ENCODE results near the gene NFATC1.

The NFATC1 gene

GRCh38 chr18:79427368-79428225 lies 31.9 kb downstream of the NFATC1 start:
- Histone ChIP-seq H3K4me3 (ENCODE audit: low read depth, low read length) (no peak overlapping the region), H3K27ac (no peak overlapping the region), H2AFZ (no peak overlapping the region), H3K9ac (no peak overlapping the region), H3K4me2 (ENCODE audit: low read length) (no peak overlapping the region), H3K27me3 (ENCODE audit: control insufficient read depth, insufficient read depth, low read length) (no peaks in the 10 kb centered on the region), H3K4me1 (no peaks in the 10 kb centered on the region), H3K36me3 (ENCODE audit: control insufficient read depth, insufficient read depth, low read length) (no peaks in the 10 kb centered on the region), H3K79me2 (no peaks in the 10 kb centered on the region), H3K9me3 (ENCODE audit: control insufficient read depth, low read length) (no peaks in the 10 kb centered on the region)
- TF ChIP-seq, protein P1, sequence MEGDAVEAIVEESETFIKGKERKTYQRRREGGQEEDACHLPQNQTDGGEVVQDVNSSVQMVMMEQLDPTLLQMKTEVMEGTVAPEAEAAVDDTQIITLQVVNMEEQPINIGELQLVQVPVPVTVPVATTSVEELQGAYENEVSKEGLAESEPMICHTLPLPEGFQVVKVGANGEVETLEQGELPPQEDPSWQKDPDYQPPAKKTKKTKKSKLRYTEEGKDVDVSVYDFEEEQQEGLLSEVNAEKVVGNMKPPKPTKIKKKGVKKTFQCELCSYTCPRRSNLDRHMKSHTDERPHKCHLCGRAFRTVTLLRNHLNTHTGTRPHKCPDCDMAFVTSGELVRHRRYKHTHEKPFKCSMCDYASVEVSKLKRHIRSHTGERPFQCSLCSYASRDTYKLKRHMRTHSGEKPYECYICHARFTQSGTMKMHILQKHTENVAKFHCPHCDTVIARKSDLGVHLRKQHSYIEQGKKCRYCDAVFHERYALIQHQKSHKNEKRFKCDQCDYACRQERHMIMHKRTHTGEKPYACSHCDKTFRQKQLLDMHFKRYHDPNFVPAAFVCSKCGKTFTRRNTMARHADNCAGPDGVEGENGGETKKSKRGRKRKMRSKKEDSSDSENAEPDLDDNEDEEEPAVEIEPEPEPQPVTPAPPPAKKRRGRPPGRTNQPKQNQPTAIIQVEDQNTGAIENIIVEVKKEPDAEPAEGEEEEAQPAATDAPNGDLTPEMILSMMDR (IDR thresholded peaks at IDR 0.05), result no peak

GRCh38 chr18:79428287-79428686 lies 32.6 kb downstream of the NFATC1 start:
- Histone ChIP-seq H2AFZ (no peak overlapping the region), H3K27me3 (ENCODE audit: control insufficient read depth, insufficient read depth, low read length) (no peaks in the 10 kb centered on the region), H3K4me3 (ENCODE audit: low read depth, low read length) (no peak overlapping the region), H3K36me3 (ENCODE audit: control insufficient read depth, insufficient read depth, low read length) (no peaks in the 10 kb centered on the region), H3K79me2 (no peaks in the 10 kb centered on the region), H3K4me2 (ENCODE audit: low read length) (no peak overlapping the region), H3K9me3 (ENCODE audit: control insufficient read depth, low read length) (no peaks in the 10 kb centered on the region), H3K4me1 (no peaks in the 10 kb centered on the region), H3K27ac (no peak overlapping the region), H3K9ac (no peak overlapping the region)
- TF ChIP-seq, protein P1 (IDR thresholded peaks at IDR 0.05), result no peak

DNA sequence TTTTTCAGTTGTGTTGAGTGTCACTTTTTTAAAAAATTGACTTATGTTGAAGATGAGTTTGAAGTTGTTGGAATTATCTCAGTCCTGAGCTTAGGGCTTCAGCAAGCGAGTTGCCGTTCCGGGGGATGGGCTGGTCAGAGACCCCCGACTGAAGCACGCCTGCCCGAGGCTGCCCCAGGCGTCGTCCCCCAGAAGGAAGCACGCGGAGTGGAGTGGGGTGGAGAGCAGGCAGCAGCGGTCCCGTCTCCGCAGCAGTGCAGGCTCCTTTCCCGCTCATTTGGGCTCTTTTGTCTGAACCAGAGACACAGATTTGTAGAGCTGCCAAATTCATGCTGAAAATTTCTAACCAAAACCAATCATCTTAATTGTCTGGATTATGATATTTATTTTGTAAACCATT lies 33.7 kb downstream of the NFATC1 start:
- no peaks in the 10 kb centered on the region for H3K27me3 ChIP-seq (ENCODE audit: control insufficient read depth, insufficient read depth, low read length)
- H2AFZ ChIP-seq, result no peak overlapping the region
- H3K4me1 ChIP-seq, result no peaks in the 10 kb centered on the region
- H3K36me3 ChIP-seq (ENCODE audit: control insufficient read depth, insufficient read depth, low read length), result no peaks in the 10 kb centered on the region
- H3K9ac ChIP-seq, result no peak overlapping the region
- TF ChIP-seq, protein P1 (IDR thresholded peaks at IDR 0.05), result no peak
- no peak overlapping the region for H3K4me2 ChIP-seq (ENCODE audit: low read length)
- H3K9me3 ChIP-seq (ENCODE audit: control insufficient read depth, low read length), result no peaks in the 10 kb centered on the region
- H3K79me2 ChIP-seq, result no peaks in the 10 kb centered on the region
- H3K4me3 ChIP-seq (ENCODE audit: low read depth, low read length), result no peak overlapping the region
- H3K27ac ChIP-seq, result no peak overlapping the region

DNA sequence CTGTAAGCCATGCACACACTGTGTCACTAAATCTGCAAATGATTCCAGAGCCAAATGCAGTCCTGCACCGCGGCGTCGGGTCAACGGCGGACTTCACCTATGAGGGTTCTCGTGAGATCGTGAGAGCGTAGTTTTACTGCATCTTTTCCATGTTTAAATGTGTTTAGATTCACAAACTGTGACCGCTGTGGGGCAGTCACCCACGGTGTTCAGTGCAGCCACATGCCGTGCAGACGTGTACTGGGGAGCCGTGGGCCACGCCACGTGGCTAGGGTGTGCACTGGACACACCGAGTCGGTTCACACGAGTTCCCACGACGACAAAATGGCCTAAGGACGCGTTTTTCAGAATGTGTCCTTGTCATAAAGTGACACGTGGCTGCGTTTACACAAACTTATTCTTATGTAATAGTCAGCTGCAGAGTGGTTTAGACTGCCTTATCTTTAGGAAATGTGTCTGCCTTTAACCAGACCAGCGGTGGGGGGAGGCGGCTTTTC lies 34.1 kb downstream of the NFATC1 start:
- TF ChIP-seq, protein P1 (IDR thresholded peaks at IDR 0.05), result no peak
- no peak overlapping the region for H3K27ac ChIP-seq
- H3K36me3 ChIP-seq (ENCODE audit: control insufficient read depth, insufficient read depth, low read length), result no peaks in the 10 kb centered on the region
- no peak overlapping the region for H3K9ac ChIP-seq
- H3K79me2 ChIP-seq, result no peaks in the 10 kb centered on the region
- H3K4me3 ChIP-seq (ENCODE audit: low read depth, low read length), result no peak overlapping the region
- H3K4me2 ChIP-seq (ENCODE audit: low read length), result no peak overlapping the region
- H3K4me1 ChIP-seq, result no peaks in the 10 kb centered on the region
- H3K27me3 ChIP-seq (ENCODE audit: control insufficient read depth, insufficient read depth, low read length), result no peaks in the 10 kb centered on the region
- H2AFZ ChIP-seq, result no peak overlapping the region
- H3K9me3 ChIP-seq (ENCODE audit: control insufficient read depth, low read length), result no peaks in the 10 kb centered on the region

All from parathyroid adenoma (tissue), 2 donors.